ENCODE results near the gene BRAT1.
"Not testable (repeated sequence)": the region's sequence is repeated elsewhere in the genome, so short reads cannot be mapped to it uniquely, and the experiment has no call there.

The BRAT1 gene

GRCh38 chr7:2555121-2556052 is at the start of gene BRAT1:
Gene BRAT1, minus strand, starts transcription at chr7:2555524. Its CDS starts 1,093 bp downstream, at chr7:2554431.
- in situ Hi-C loops (cut with HindIII; ENCODE audit: low sequenced_read_pairs), result no loop called here

- in situ Hi-C loops (cut with HindIII; ENCODE audit: low sequenced_read_pairs), result no loop called here
These were observed 49.4 kb upstream of the BRAT1 start for GRCh38 chr7:2604608-2605174.

- in situ Hi-C loops (cut with HindIII; ENCODE audit: low sequenced_read_pairs), result no loop called here
These were observed 48.0 kb upstream of the BRAT1 start for GRCh38 chr7:2603044-2603965.

GRCh38 chr7:2602406-2603043 is 47.2 kb upstream of the BRAT1 start:
- in situ Hi-C loops (cut with HindIII; ENCODE audit: low sequenced_read_pairs), result no loop called here

GRCh38 chr7:2601907-2602306 is 46.6 kb upstream of the BRAT1 start:
- in situ Hi-C loops (cut with HindIII; ENCODE audit: low sequenced_read_pairs), result no loop called here

GRCh38 chr7:2601065-2601464 is 45.7 kb upstream of the BRAT1 start:
- in situ Hi-C loops (cut with HindIII; ENCODE audit: low sequenced_read_pairs), result no loop called here

- in situ Hi-C loops (cut with HindIII; ENCODE audit: low sequenced_read_pairs), result no loop called here
These were observed 43.0 kb upstream of the BRAT1 start for GRCh38 chr7:2598154-2598823.

- in situ Hi-C loops (cut with HindIII; ENCODE audit: low sequenced_read_pairs), result no loop called here
These were observed 41.9 kb upstream of the BRAT1 start for GRCh38 chr7:2597273-2597640.

- in situ Hi-C loops (cut with HindIII; ENCODE audit: low sequenced_read_pairs), result no loop called here
These were observed 41.3 kb upstream of the BRAT1 start for GRCh38 chr7:2596464-2597272.

- in situ Hi-C loops (cut with HindIII; ENCODE audit: low sequenced_read_pairs), result no loop called here
These were observed 40.0 kb upstream of the BRAT1 start for GRCh38 chr7:2595258-2595860.

- in situ Hi-C loops (cut with HindIII; ENCODE audit: low sequenced_read_pairs), result no loop called here
These were observed 39.3 kb upstream of the BRAT1 start for GRCh38 chr7:2594599-2594998.

- in situ Hi-C loops (cut with HindIII; ENCODE audit: low sequenced_read_pairs), result no loop called here
These were observed 37.9 kb upstream of the BRAT1 start for GRCh38 chr7:2593036-2593727.

- in situ Hi-C loops (cut with HindIII; ENCODE audit: low sequenced_read_pairs), result no loop called here
These were observed 37.1 kb upstream of the BRAT1 start for GRCh38 chr7:2592375-2592865.

GRCh38 chr7:2589941-2590340 is 34.6 kb upstream of the BRAT1 start:
- in situ Hi-C loops (cut with HindIII; ENCODE audit: low sequenced_read_pairs), result not testable (repeated sequence)

GRCh38 chr7:2589341-2589740 is 34.0 kb upstream of the BRAT1 start:
- in situ Hi-C loops (cut with HindIII; ENCODE audit: low sequenced_read_pairs), result no loop called here

- in situ Hi-C loops (cut with HindIII; ENCODE audit: low sequenced_read_pairs), result no loop called here
These were observed 32.5 kb upstream of the BRAT1 start for GRCh38 chr7:2587778-2588177.

GRCh38 chr7:2587134-2587533 is 31.8 kb upstream of the BRAT1 start:
- in situ Hi-C loops (cut with HindIII; ENCODE audit: low sequenced_read_pairs), result no loop called here

GRCh38 chr7:2586326-2587020 is 31.1 kb upstream of the BRAT1 start:
- in situ Hi-C loops (cut with HindIII; ENCODE audit: low sequenced_read_pairs), result no loop called here

Measured in endothelial cell of hepatic sinusoid (primary cell).